Endothelial cell of umbilical vein (primary cell): ENCODE results near the gene NUP153. TPM values are rescaled to one million over a fixed set of nuclear protein-coding genes. Genes with fewer than 3 reads are reported as not detected.

Experiments
- BruUV-seq: library from RNA; stranded (reverse); fragments of 400-500 nt; replicated peaks from 2 replicates; lab custom pipeline; 2021; lab: Mats Ljungman, UMichigan
- CTCF ChIA-PET: fragments of 300-600, 350-600 bp; sonication (Branson Sonifier 250); formaldehyde crosslinking; loops from one replicate; lab custom pipeline; 2021; ENCODE audit warnings: antibody characterized with exemption, inconsistent platforms; lab: Charles Lee
- POLR2A ChIA-PET: fragments of 300-600, 350-600 bp; sonication (Branson Sonifier 250); formaldehyde crosslinking; loops from one replicate; lab custom pipeline; 2021; ENCODE audit warnings: antibody characterized with exemption, inconsistent platforms; lab: Charles Lee
- DNase-seq: peaks from one replicate; pipeline ENCODE4 v3.0.0-alpha.2; 2011; ENCODE audit warnings: low read depth, low spot score
- FAIRE-seq: peaks from 2 replicates; lab custom pipeline; 2011; peaks lifted over from hg19 to GRCh38; lab: Jason Lieb, UNC
- H2AFZ ChIP-seq: 2 replicates; pipeline ENCODE4 v1.6.0; 2012; ENCODE audit warnings: low read depth, low read length, control low read depth, inconsistent platforms
- H3K27ac ChIP-seq: 2 replicates; pipeline ENCODE4 v1.5.1; 2011; ENCODE audit warnings: low read depth, mild to moderate bottlenecking, control low read depth, low read length, moderate library complexity; ENCODE audit not compliant: insufficient read depth
- H3K27me3 ChIP-seq, 2 experiments: 2 replicates each; pipeline versions ENCODE4 v1.6.0 to v1.6.1; 2011; ENCODE audit warnings: low read length in 2 of 2, mixed read lengths in 1 of 2; ENCODE audit not compliant: control insufficient read depth in 2 of 2, insufficient read depth in 2 of 2
- H3K36me3 ChIP-seq, 2 experiments: 2 replicates in 1 of 2; 3 replicates in 1 of 2; pipeline ENCODE4 v1.5.1; 2011; ENCODE audit warnings: low read length in 2 of 2, mild to moderate bottlenecking in 1 of 2, moderate library complexity in 1 of 2; ENCODE audit not compliant: control insufficient read depth in 2 of 2, insufficient read depth in 2 of 2; ENCODE audit errors: extremely low read depth in 1 of 2
- H3K4me1 ChIP-seq: 3 replicates; pipeline ENCODE4 v1.5.1; 2011; ENCODE audit warnings: mild to moderate bottlenecking, low read length; ENCODE audit not compliant: control insufficient read depth, insufficient read depth; ENCODE audit errors: extremely low read depth
- H3K4me2 ChIP-seq: 2 replicates; pipeline ENCODE4 v1.6.1; 2011; ENCODE audit warnings: low read length, control low read depth, mixed read lengths; ENCODE audit not compliant: insufficient read depth
- H3K4me3 ChIP-seq, 3 experiments: fragments of 200-600 bp in 1 of 3; sonication (generic), shearing (Covaris generic) in 1 of 3; replicated peaks in 1 of 3; 2 replicates each; pipeline ENCODE4 v1.5.1; 2011 to 2016; ENCODE audit warnings: control low read depth in 3 of 3, low read length in 3 of 3, mild to moderate bottlenecking in 2 of 3, inconsistent platforms in 1 of 3, low read depth in 1 of 3, moderate library complexity in 1 of 3; ENCODE audit not compliant: insufficient read depth in 1 of 3
- H3K79me2 ChIP-seq: 2 replicates; pipeline ENCODE4 v1.6.0; 2012; ENCODE audit warnings: low read length, inconsistent platforms; ENCODE audit not compliant: control insufficient read depth, insufficient read depth
- H3K9ac ChIP-seq: replicated peaks from 2 replicates; pipeline ENCODE3; 2011; ENCODE audit warnings: low read length, control low read depth; ENCODE audit not compliant: insufficient read depth; ENCODE audit errors: extremely low read depth
- H3K9me1 ChIP-seq: replicated peaks from 3 replicates; pipeline ENCODE4 v1.6.0; 2011; ENCODE audit warnings: mild to moderate bottlenecking, low read length; ENCODE audit not compliant: control insufficient read depth, insufficient read depth; ENCODE audit errors: extremely low read depth
- H3K9me3 ChIP-seq: replicated peaks from 2 replicates; pipeline ENCODE4 v1.5.1; 2012; ENCODE audit warnings: low read length, inconsistent platforms; ENCODE audit not compliant: control insufficient read depth, insufficient read depth
- H4K20me1 ChIP-seq: replicated peaks from 2 replicates; pipeline ENCODE3; 2011; ENCODE audit warnings: mild to moderate bottlenecking, low read length; ENCODE audit not compliant: control insufficient read depth, insufficient read depth; ENCODE audit errors: extremely low read depth
- CTCF ChIP-seq, 2 donors: IDR thresholded peaks; 1 replicate in 1 of 2; 2 replicates in 1 of 2; pipeline ENCODE4 v1.5.1; 2011; ENCODE audit warnings: low read length in 2 of 2, mild to moderate bottlenecking in 2 of 2, moderate library complexity in 2 of 2, control low read depth in 1 of 2, inconsistent platforms in 1 of 2, low read depth in 1 of 2; ENCODE audit not compliant: insufficient read depth in 1 of 2; ENCODE audit errors: extremely low read depth in 1 of 2
- GATA2 ChIP-seq: IDR thresholded peaks from 2 replicates; pipeline ENCODE4 v1.7.0; 2011; ENCODE audit warnings: low read depth, mild to moderate bottlenecking, moderate library complexity, mixed read lengths, low read length; ENCODE audit not compliant: insufficient read length, insufficient read depth
- JUN ChIP-seq: IDR thresholded peaks from 2 replicates; pipeline ENCODE4 v1.6.1; 2011; ENCODE audit warnings: borderline replicate concordance, low read depth; ENCODE audit not compliant: insufficient read length, insufficient read depth
- MYC ChIP-seq: IDR thresholded peaks from one replicate; pipeline ENCODE4 v1.6.1; 2011; ENCODE audit warnings: mild to moderate bottlenecking, low read depth, low read length
- POLR2AphosphoS5 ChIP-seq: IDR thresholded peaks from 2 replicates; pipeline ENCODE4 v1.6.1; 2012; ENCODE audit warnings: low read depth, mild to moderate bottlenecking, control low read depth, low read length, moderate library complexity; ENCODE audit not compliant: insufficient read depth
- dilution Hi-C: fragments of 300-500 bp; cut with MboI; formaldehyde crosslinking; loops from one replicate; pipeline ENCODE4 v1.15.0; 2019; ENCODE audit warnings: low sequenced_read_pairs; ENCODE audit not compliant: extremely low pct_ligation_motif_present
- intact Hi-C: fragments of 100-400 bp; cut with micrococcal nuclease; formaldehyde crosslinking; loops from one replicate; pipeline ENCODE4 v1.10.0; 2022
- polyA plus RNA-seq, 4 experiments: library from polyadenylated mRNA; depleted of rRNA in 3 of 4; stranded (reverse) in 3 of 4; unstranded in 1 of 4; fragments of >200 nt; gene quantifications; 2 replicates each; pipeline versions ENCODE4 v1.2.1 to v1.2.3, GENCODE V29; 2011 to 2012; ENCODE audit warnings: missing spikeins in 1 of 4
- total RNA-seq: library from RNA; stranded (reverse); gene quantifications from 2 replicates; pipeline ENCODE4 v1.2.3, GENCODE V29; 2021

Gene NUP153
- total and polyA plus RNA-seq, 2 donors (not counting 3 experiments of a cell fraction or from before 2014, with no cell fraction given) = 22.0 to 51.0 TPM

GRCh38 chr6:17650656-17651309 is 55.9 kb downstream of the NUP153 start:
- ChIA-PET CTCF (interaction anchor here (1.0 to 2.5 kb wide), 6 partner anchors 9 to 154 kb away, joined by 3 to 8 read pairs (median 3); no protein-coding TSS in a partner anchor), POLR2A (no interaction called here)
- peak; percentile 56 for FAIRE-seq

More at GRCh38 chr6:17650656-17651309, 55.9 kb downstream of the NUP153 start:
- no peaks in the 10 kb centered on the region for H3K27me3 ChIP-seq
- TF ChIP-seq JUN = no peak
- TF ChIP-seq MYC = no peak
- TF ChIP-seq CTCF (IDR thresholded peaks at IDR 0.05; ENCODE audit: extremely low read depth in 1 of 2, insufficient read depth in 1 of 2, low read depth in 1 of 2, low read length in 2 of 2) = no peak
- TF ChIP-seq POLR2AphosphoS5 = no peak
- TF ChIP-seq GATA2 = no peak
- H3K9me1 ChIP-seq = no peaks in the 10 kb centered on the region
- peaks cover 4 to 24% of the 10 kb centered on the region in 2 experiments for H3K36me3 ChIP-seq
- peaks cover 7% of the 10 kb centered on the region for H3K4me1 ChIP-seq
- no peak overlapping the region for H2AFZ ChIP-seq
- H3K27ac ChIP-seq = no peak overlapping the region
- H3K9me3 ChIP-seq = no peaks in the 10 kb centered on the region
- no peak overlapping the region for H3K4me2 ChIP-seq
- no peak for DNase-seq
- H4K20me1 ChIP-seq = no peaks in the 10 kb centered on the region
- no peak overlapping the region for H3K9ac ChIP-seq
- H3K79me2 ChIP-seq = peaks cover 22% of the 10 kb centered on the region
- intact Hi-C loops = no loop called here
- dilution Hi-C loops = no loop called here
- H3K4me3 ChIP-seq = no peak overlapping the region
- BruUV-seq = no TSS peak
